Measurements from ENCODE around the gene PKP2. TPM values are rescaled to one million over a fixed set of nuclear protein-coding genes. Genes with fewer than 3 reads are reported as not detected.

The PKP2 gene
- total and polyA plus RNA-seq, 2 donors from 2014 or later, result 4.3 to 7.6 TPM

GRCh38 chr12:32789446-32789845 is 107.1 kb downstream of the PKP2 start:
- H3K9ac ChIP-seq (ENCODE audit: low read length in 3 of 3), result no peak overlapping the region
- no peaks in the 10 kb centered on the region for H3K36me3 ChIP-seq (ENCODE audit: control insufficient read depth in 2 of 3, insufficient read depth in 3 of 3, low read length in 3 of 3)
- no peak for TF ChIP-seq CTCF (IDR thresholded peaks at IDR 0.05; ENCODE audit: borderline replicate concordance, extremely low read depth, insufficient read depth)
- no peaks in the 10 kb centered on the region for H3K4me1 ChIP-seq (ENCODE audit: control insufficient read depth in 2 of 3, insufficient read depth in 2 of 3, low read depth in 1 of 3, low read length in 3 of 3)
- H3K27me3 ChIP-seq (ENCODE audit: control insufficient read depth, insufficient read depth, low read length), result no peaks in the 10 kb centered on the region
- intact Hi-C loops (cut with DNase I), result no loop called here
- H3K4me3 ChIP-seq (ENCODE audit: low read length in 3 of 3), result no peak overlapping the region
- H3K27ac ChIP-seq (ENCODE audit: low read depth in 2 of 2, low read length in 2 of 2), result no peak overlapping the region
- no peak for FAIRE-seq
- H3K9me3 ChIP-seq (ENCODE audit: control insufficient read depth in 2 of 3, insufficient read depth in 1 of 3, low read length in 3 of 3), result no peaks in the 10 kb centered on the region
- no peak for DNase-seq

DNA sequence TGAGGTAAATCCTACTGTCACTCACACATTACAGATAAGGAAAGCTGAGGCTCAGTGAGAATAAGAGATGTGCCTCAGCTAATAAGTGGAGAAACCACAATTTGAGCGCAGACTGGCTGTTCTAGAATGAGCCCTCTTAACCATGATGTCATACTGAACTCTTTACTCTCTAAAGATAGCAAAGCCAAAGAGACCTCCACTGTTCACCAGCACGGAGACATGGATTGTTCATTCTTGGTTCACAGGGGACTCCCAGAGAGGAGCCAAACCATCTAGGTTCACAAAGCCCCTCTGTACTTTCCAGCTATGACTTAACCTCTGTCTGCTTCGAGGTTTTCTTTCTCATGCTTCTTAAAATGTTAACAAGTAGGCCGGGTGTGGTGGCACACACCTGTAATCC is 108.2 kb downstream of the PKP2 start:
- intact Hi-C loops (cut with DNase I), result no loop called here
- FAIRE-seq, result no peak
- no peak overlapping the region for H3K9ac ChIP-seq (ENCODE audit: low read length in 3 of 3)
- H3K27me3 ChIP-seq (ENCODE audit: control insufficient read depth, insufficient read depth, low read length), result no peaks in the 10 kb centered on the region
- no peak for DNase-seq
- no peaks in the 10 kb centered on the region for H3K9me3 ChIP-seq (ENCODE audit: control insufficient read depth in 2 of 3, insufficient read depth in 1 of 3, low read length in 3 of 3)
- no peak overlapping the region for H3K27ac ChIP-seq (ENCODE audit: low read depth in 2 of 2, low read length in 2 of 2)
- no peaks in the 10 kb centered on the region for H3K4me1 ChIP-seq (ENCODE audit: control insufficient read depth in 2 of 3, insufficient read depth in 2 of 3, low read depth in 1 of 3, low read length in 3 of 3)
- no peaks in the 10 kb centered on the region for H3K36me3 ChIP-seq (ENCODE audit: control insufficient read depth in 2 of 3, insufficient read depth in 3 of 3, low read length in 3 of 3)
- TF ChIP-seq CTCF (IDR thresholded peaks at IDR 0.05; ENCODE audit: borderline replicate concordance, extremely low read depth, insufficient read depth), result no peak
- no peak overlapping the region for H3K4me3 ChIP-seq (ENCODE audit: low read length in 3 of 3)

- intact Hi-C loops (cut with DNase I), result no loop called here
- TF ChIP-seq CTCF (IDR thresholded peaks at IDR 0.05; ENCODE audit: borderline replicate concordance, extremely low read depth, insufficient read depth), result no peak
Measured at GRCh38 chr12:32785557-32785956, 111.0 kb downstream of the PKP2 start.

DNA sequence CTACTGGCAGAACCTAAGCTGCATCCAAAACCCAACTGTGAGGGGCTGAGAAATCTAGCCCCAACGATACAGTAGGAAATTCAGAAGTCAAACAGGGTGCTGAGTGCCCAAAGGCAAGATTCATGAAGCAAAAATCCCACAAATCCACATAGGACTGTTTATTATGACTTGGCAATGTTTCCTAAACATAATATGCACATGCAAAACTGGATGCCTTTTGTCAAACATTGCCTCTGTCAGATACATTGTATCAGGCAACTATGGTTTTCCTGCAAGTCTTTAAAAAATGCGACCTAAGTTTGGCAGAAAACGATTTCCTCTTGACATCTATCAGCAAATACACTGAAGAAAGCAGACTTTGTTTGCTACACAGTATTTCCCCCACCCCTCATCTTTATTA is 113.5 kb downstream of the PKP2 start:
- FAIRE-seq, result no peak
- intact Hi-C loops (cut with DNase I), result no loop called here
- no peak for DNase-seq
- Histone ChIP-seq H3K27me3 (ENCODE audit: control insufficient read depth, insufficient read depth, low read length) (no peaks in the 10 kb centered on the region), H3K27ac (ENCODE audit: low read depth in 2 of 2, low read length in 2 of 2) (no peak overlapping the region), H3K4me1 (ENCODE audit: control insufficient read depth in 2 of 3, insufficient read depth in 2 of 3, low read depth in 1 of 3, low read length in 3 of 3) (no peaks in the 10 kb centered on the region), H3K9me3 (ENCODE audit: control insufficient read depth in 2 of 3, insufficient read depth in 1 of 3, low read length in 3 of 3) (no peaks in the 10 kb centered on the region), H3K36me3 (ENCODE audit: control insufficient read depth in 2 of 3, insufficient read depth in 3 of 3, low read length in 3 of 3) (no peaks in the 10 kb centered on the region), H3K4me3 (ENCODE audit: low read length in 3 of 3) (no peak overlapping the region), H3K9ac (ENCODE audit: low read length in 3 of 3) (no peak overlapping the region)
- no peak for TF ChIP-seq CTCF (IDR thresholded peaks at IDR 0.05; ENCODE audit: borderline replicate concordance, extremely low read depth, insufficient read depth)

More at GRCh38 chr12:32785557-32785956, 111.0 kb downstream of the PKP2 start:
- H3K36me3 ChIP-seq (ENCODE audit: control insufficient read depth in 2 of 3, insufficient read depth in 3 of 3, low read length in 3 of 3), result no peaks in the 10 kb centered on the region
- FAIRE-seq, result no peak
- DNase-seq, result no peak
- no peak overlapping the region for H3K27ac ChIP-seq (ENCODE audit: low read depth in 2 of 2, low read length in 2 of 2)
- H3K9ac ChIP-seq (ENCODE audit: low read length in 3 of 3), result no peak overlapping the region
- H3K4me3 ChIP-seq (ENCODE audit: low read length in 3 of 3), result no peak overlapping the region
- H3K27me3 ChIP-seq (ENCODE audit: control insufficient read depth, insufficient read depth, low read length), result no peaks in the 10 kb centered on the region
- H3K4me1 ChIP-seq (ENCODE audit: control insufficient read depth in 2 of 3, insufficient read depth in 2 of 3, low read depth in 1 of 3, low read length in 3 of 3), result no peaks in the 10 kb centered on the region
- H3K9me3 ChIP-seq (ENCODE audit: control insufficient read depth in 2 of 3, insufficient read depth in 1 of 3, low read length in 3 of 3), result no peaks in the 10 kb centered on the region
